DMS53 treated with DMSO at 0.1 percent for 48 hours (cell line): Measurements from ENCODE around the gene SCYL3.
"Not testable (repeated sequence)": the region's sequence is repeated elsewhere in the genome, so short reads cannot be mapped to it uniquely, and the experiment has no call there.

Source experiments
- DNase-seq: peaks from one replicate; lab custom pipeline; 2025; ENCODE audit not compliant: unreplicated experiment; lab: John Stamatoyannopoulos, UW

The SCYL3 gene

DNA sequence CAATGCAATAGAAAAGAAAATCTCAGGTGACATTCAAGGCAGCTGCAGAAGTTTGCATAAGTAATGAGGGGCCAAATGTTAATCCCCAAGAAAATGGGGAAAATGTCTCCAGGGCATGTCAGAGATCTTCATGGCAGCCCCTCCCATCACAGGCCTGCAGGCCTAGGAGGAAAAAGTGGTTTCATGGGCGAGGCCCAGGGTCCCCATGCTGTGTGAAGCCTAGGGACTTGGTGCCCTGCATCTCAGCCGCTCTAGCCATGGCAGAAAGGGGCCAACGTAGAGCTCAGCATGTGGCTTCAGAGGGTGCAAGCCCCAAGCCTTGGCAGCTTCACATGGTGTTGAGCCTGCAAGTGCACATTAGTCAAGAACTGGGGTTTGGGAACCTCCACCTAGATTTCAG lies 21.7 kb downstream of the SCYL3 start:
- DNase-seq: not testable (repeated sequence)

GRCh38 chr1:169869426-169869825 lies 24.3 kb downstream of the SCYL3 start:
- DNase-seq: no peak

DNA sequence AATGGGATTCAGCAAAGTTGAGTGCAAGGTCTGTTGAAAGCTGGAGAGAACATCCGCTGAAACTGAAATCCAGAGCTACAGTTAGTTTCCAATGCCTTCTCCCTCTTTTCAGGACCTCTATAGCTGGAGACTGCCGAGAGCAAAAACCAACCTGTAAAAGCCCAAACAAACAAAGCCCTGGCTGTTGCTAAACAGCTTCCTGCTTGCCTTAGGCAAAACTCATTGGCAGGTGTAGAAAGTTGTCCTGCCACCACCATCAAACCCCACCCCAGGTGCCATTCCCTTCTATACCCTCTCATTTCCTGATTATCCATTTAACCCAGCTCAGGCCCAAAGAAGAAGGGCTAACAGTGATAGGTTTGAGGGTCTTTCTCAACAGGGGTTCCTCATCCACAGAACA lies 24.7 kb downstream of the SCYL3 start:
- no peak for DNase-seq

GRCh38 chr1:169867012-169867675 lies 26.6 kb downstream of the SCYL3 start:
- DNase-seq: no peak

- no peak for DNase-seq
These were observed 27.1 kb downstream of the SCYL3 start for GRCh38 chr1:169866577-169866976.

DNA sequence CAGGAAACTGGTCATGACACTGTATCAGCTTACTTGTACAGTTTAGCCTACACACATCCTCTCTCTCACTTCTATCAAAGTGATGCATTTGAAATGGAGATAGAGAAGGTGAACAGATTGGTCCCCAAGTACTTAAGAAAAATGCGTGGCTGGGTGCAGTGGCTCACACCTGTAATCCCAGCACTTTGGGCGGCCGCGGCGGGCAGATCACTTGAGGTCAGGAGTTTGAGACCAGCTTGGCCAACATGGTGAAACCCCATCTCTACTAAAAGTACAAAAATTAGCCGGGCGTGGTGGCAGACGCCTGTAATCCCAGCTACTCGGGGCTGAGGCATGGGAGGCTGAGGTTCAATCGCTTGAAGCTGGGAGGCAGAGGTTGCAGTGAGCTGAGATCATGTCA lies 29.2 kb downstream of the SCYL3 start:
- DNase-seq: not testable (repeated sequence)

GRCh38 chr1:169860750-169861149 lies 32.9 kb downstream of the SCYL3 start:
- no peak for DNase-seq

- DNase-seq: no peak
These were observed 33.5 kb downstream of the SCYL3 start for GRCh38 chr1:169860187-169860586.

DNA sequence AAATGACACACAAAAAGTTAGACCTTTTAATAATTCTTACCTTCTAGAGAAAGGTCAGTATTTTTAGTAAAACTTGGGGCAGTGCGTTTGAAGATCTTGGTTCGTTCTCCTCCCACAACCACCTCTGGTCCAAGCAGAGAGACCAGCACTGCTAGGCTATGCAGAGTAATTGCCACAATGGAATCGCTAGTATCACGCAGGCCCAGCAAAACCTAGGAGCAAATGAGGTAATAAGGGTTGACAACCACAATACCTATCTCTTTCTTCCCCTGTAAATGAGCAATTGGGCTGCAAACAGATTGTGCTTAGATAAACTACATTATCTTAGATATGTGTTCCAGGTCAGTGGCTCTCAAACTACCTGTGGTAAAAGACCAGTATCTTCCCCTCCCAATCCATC lies 34.7 kb downstream of the SCYL3 start:
- no peak for DNase-seq

GRCh38 chr1:169858467-169858866 lies 35.2 kb downstream of the SCYL3 start:
- no peak for DNase-seq

GRCh38 chr1:169853341-169853740 lies 40.4 kb downstream of the SCYL3 start:
- DNase-seq: no peak

DNA sequence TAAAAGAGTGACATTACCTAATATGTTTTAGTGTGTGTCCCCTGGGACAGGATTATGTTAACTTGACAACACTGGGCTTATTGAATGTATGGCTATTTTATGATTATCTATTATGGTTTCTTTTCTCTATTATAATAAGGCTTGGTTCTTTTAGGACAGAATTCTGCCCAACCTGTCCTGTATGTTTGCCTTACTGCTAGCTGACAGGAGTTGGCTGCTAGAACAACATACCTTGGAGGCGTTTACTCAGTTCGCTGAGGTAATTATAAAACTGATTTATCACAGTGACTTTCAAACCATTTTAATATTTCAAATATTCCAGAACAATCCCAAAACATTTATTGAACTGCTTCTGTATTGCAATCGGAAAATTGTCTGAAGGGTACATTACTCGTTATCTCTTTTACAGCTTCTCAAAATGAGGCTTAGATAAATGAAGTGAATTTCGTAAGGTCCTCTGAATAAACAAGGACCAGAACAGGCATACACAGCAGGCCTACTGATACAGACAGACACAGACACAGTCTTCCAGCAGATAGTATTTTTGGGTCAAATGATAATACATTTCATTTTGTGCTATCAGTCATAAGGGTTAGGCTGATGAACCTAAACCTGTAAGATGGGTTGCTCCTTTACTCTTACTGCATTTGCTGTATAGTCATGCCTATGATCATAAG lies 44.2 kb downstream of the SCYL3 start:
- no peak for DNase-seq

DNA sequence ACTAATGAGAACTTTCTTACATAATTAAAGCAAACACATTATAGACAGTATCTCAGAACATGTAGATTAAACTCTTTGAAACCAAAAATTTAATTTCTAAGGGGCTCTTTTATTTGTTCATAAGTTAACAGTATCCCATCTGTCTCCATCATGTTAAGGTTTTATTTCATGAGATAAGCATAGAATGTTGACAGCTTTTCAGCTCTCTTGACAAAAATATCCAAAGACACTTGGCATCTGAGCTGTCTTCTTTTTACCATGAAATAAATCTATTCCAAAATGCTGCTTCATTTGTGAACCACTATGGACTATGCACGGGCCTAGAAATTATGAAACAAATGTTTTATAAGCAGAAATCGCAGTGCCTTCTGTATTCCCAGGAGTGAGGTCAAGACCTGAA lies 45.2 kb downstream of the SCYL3 start:
- no peak for DNase-seq

GRCh38 chr1:169844941-169845608 lies 48.6 kb downstream of the SCYL3 start:
- DNase-seq: no peak

- no peak for DNase-seq
These were observed 54.8 kb downstream of the SCYL3 start for GRCh38 chr1:169838942-169839341.

DNA sequence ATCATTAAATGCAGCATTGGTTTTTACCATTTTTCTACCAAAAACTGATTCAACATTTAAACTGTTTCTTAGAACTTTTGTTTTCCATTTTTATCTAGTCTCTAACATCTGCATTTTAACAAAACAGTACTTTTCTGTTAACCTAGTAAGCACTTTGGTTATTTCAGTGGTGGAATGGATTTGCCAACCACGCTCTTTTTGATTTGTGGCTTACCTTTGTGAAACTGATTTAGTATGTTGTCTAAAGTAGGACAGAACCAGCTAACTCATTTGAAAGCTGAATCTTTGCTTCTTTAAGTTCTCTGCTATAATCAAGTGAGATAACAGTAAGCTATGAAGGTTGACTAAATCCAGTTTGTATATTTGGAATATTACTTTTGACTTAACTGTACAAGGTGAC lies 57.5 kb downstream of the SCYL3 start:
- no peak for DNase-seq

- no peak for DNase-seq
These were observed 58.0 kb downstream of the SCYL3 start for GRCh38 chr1:169835647-169836046.

DNA sequence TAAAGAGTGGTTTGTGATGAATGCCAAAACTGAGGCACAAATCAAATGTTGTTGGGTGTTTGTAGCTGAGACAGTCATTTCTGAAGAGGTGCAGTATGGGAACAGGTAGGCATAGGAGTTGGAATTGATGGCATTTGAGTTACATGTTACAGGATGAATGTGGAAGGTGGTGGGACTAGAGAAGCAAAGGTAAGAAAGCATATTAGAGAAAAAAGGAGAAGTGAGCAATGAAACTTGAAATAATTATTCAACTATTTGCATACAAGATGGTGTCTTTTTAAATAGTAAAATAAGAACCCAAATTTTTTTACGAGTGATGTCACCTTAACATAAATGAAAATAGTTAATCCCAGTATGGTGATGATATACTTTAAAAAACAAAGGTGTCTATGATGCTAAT lies 58.8 kb downstream of the SCYL3 start:
- DNase-seq: no peak

DNA sequence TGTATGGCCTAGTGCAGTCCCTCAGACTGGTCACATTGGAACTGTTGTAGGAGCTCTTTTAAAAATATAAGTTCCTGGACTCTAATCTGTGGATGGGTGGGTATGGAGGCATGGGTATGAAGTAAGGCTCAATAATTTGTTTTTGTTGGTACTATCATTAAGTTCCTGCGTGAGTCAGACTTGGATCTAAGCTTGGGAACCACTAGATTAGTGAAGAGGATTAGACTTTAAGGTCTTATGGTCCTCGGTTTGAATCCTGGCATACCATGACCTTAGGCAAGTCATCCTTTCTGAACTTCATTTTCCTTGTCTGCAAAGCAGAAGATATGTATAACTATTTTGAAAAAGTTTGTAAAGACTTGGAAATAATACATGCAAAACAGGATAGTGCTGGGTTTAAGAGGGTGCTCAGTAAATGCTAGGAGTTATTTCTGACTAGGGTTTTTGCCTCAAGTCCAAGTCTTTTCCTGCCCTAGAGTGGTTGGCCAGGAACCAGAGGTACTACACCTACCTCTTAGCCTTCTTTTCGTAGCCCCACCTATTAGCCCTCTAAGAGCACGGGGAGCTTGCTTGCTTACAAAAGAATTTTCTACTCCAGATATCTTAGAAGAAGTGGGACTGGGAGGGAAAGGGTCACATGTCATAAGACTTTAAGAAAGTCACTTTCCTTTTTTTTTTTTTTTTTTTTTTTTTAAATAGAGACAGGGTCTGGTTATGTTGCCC lies 60.4 kb downstream of the SCYL3 start:
- DNase-seq: no peak

GRCh38 chr1:169829671-169830070 lies 64.0 kb downstream of the SCYL3 start:
- no peak for DNase-seq

- no peak for DNase-seq
These were observed 69.5 kb downstream of the SCYL3 start for GRCh38 chr1:169824153-169824552.

GRCh38 chr1:169821500-169821899 lies 72.2 kb downstream of the SCYL3 start:
- no peak for DNase-seq
